Fibroblast of villous mesenchyme (primary cell): Measurements from ENCODE around the gene STXBP3. TPM values are rescaled to one million over a fixed set of nuclear protein-coding genes. Genes with fewer than 3 reads are reported as not detected.

Experiments used
- DNase-seq: peaks from one replicate; pipeline ENCODE4 v3.0.0-alpha.2; 2010; ENCODE audit warnings: low read depth
- H3K4me3 ChIP-seq: 2 replicates; pipeline ENCODE4 v1.5.1; 2011; ENCODE audit warnings: low read depth, mild to moderate bottlenecking, low read length
- CTCF ChIP-seq: IDR thresholded peaks from 2 replicates; pipeline ENCODE4 v1.5.1; 2012; ENCODE audit warnings: low read depth, mild to moderate bottlenecking, low read length; ENCODE audit not compliant: insufficient read depth
- total RNA-seq: library from RNA; depleted of rRNA; stranded (reverse); fragments of >200 nt; gene quantifications from 2 replicates; pipeline ENCODE4 v1.2.3, GENCODE V29; 2012

STXBP3 gene
- total RNA-seq, 1 donor: 79.5 TPM

GRCh38 chr1:108824051-108824450 is 77.6 kb downstream of the STXBP3 start:
- TF ChIP-seq CTCF: no peak
- no peak overlapping the region for H3K4me3 ChIP-seq
- no peak for DNase-seq

GRCh38 chr1:108826081-108826635 is 79.7 kb downstream of the STXBP3 start:
- no peak overlapping the region for H3K4me3 ChIP-seq
- no peak for TF ChIP-seq CTCF
- no peak for DNase-seq

GRCh38 chr1:108828074-108828961 is 81.8 kb downstream of the STXBP3 start:
- peak; percentile 86 for DNase-seq
- no peak overlapping the region for H3K4me3 ChIP-seq
- TF ChIP-seq CTCF: peak; percentile 75

- peak; percentile 36 for DNase-seq
- no peak for TF ChIP-seq CTCF
Measured at GRCh38 chr1:108829498-108829916, 83.0 kb downstream of the STXBP3 start.

GRCh38 chr1:108830119-108831008 is 83.9 kb downstream of the STXBP3 start:
- peak overlapping the region; percentile 21 for H3K4me3 ChIP-seq
- peak; percentile 97 for DNase-seq
- no peak for TF ChIP-seq CTCF

More at GRCh38 chr1:108829498-108829916, 83.0 kb downstream of the STXBP3 start:
- H3K4me3 ChIP-seq: no peak overlapping the region

GRCh38 chr1:108831225-108831624 is 84.8 kb downstream of the STXBP3 start:
- no peak for TF ChIP-seq CTCF
- H3K4me3 ChIP-seq: peak overlapping the region; percentile 21
- peak; percentile 90 for DNase-seq
